ENCODE results near the gene ASCL1.

DNA sequence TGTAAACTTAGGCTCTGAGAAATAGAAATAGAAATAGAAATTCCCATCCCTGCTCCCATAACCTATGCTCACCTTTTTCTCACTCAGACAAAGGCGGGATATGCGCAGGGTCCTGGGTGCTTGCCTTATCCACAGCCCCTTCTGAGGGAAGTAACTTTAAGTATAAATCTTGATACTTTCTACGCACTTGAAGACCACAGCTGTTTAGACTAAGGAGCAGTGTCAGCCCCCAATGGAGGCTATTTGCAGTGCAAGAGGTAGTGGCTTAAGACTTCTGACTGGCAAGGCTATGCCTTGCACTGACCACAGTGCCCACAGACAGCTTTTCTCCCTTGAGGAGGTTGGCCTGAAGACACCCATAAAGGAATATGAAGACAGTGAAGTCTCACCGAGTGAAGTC lies 35.2 kb downstream of the ASCL1 start:
- TF ChIP-seq POLR2A (IDR thresholded peaks at IDR 0.05): no peak
- TF ChIP-seq, protein P1, sequence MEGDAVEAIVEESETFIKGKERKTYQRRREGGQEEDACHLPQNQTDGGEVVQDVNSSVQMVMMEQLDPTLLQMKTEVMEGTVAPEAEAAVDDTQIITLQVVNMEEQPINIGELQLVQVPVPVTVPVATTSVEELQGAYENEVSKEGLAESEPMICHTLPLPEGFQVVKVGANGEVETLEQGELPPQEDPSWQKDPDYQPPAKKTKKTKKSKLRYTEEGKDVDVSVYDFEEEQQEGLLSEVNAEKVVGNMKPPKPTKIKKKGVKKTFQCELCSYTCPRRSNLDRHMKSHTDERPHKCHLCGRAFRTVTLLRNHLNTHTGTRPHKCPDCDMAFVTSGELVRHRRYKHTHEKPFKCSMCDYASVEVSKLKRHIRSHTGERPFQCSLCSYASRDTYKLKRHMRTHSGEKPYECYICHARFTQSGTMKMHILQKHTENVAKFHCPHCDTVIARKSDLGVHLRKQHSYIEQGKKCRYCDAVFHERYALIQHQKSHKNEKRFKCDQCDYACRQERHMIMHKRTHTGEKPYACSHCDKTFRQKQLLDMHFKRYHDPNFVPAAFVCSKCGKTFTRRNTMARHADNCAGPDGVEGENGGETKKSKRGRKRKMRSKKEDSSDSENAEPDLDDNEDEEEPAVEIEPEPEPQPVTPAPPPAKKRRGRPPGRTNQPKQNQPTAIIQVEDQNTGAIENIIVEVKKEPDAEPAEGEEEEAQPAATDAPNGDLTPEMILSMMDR (IDR thresholded peaks at IDR 0.05): no peak
